ENCODE data around the gene TMC1. TPM values are rescaled to one million over a fixed set of nuclear protein-coding genes. Genes with fewer than 3 reads are reported as not detected.

Gene TMC1
- total RNA-seq, 3 donors from 2014 or later: 0.17 to 0.77 (median 0.19) TPM

DNA sequence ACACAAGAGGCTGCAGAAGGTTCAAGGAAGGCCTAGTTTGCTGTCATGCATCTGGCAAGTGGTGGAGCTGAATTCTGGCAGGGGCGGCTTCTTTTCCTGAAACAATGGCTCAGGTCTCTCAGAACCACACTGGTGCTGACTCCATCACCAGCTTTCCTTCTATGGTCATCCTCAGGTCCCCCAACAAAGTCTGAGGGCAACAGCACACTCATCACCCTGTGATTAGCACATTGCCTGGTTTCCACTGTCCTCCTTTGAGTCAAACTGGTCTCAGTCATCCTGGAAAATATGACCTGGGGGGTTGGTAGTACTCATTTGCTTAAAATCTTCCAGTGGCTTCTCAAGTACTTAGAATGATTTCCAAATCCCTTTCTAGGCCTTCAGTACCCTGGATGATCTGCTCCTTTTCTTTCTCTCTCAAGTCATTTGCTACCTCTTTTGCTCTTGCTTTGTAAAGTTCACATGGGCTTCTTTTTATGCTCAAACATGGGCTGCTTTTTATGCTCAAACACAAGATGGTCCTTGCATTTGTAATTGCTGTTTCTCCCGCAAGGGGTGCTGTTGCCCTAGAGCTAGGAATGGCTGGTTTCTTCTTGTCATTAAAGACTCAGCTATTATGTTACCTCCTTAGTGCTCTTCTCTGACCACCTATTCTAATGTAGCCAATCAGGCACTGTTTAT lies 286.5 kb downstream of the TMC1 start:
- peaks cover 6% of the 10 kb centered on the region for H3K4me1 ChIP-seq (ENCODE audit: low read depth)
- H3K4me3 ChIP-seq: no peak overlapping the region
- ATAC-seq (no peak), DNase-seq (no peak)
- no peaks in the 10 kb centered on the region for H3K36me3 ChIP-seq (ENCODE audit: low read depth)
- intact Hi-C loops (cut with DNase I, micrococcal nuclease): no loop called here
- TF ChIP-seq CTCF (IDR thresholded peaks at IDR 0.05): no peak
- H3K9me3 ChIP-seq: no peaks in the 10 kb centered on the region

DNA sequence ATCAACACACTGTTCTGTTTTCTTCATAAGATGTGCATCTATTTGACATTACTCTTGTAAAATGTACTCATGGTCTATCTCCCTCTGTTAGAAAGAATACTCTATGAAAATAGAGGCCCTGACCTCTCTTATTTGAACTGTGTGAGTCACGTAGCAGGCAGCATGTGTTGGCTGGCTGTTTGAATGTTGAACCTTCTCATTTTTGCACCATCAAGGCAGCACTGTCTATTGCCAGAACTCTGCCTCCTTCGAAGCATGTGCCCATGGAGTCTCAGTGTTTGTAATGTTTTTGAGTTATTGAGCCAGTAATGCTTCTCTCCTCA lies 287.0 kb downstream of the TMC1 start:
- DNase-seq (no peak), ATAC-seq (no peak)
- intact Hi-C loops (cut with DNase I, micrococcal nuclease): no loop called here
- no peaks in the 10 kb centered on the region for H3K36me3 ChIP-seq (ENCODE audit: low read depth)
- H3K9me3 ChIP-seq: no peaks in the 10 kb centered on the region
- no peak for TF ChIP-seq CTCF (IDR thresholded peaks at IDR 0.05)
- H3K4me1 ChIP-seq (ENCODE audit: low read depth): peaks cover 11% of the 10 kb centered on the region
- H3K4me3 ChIP-seq: no peak overlapping the region

DNA sequence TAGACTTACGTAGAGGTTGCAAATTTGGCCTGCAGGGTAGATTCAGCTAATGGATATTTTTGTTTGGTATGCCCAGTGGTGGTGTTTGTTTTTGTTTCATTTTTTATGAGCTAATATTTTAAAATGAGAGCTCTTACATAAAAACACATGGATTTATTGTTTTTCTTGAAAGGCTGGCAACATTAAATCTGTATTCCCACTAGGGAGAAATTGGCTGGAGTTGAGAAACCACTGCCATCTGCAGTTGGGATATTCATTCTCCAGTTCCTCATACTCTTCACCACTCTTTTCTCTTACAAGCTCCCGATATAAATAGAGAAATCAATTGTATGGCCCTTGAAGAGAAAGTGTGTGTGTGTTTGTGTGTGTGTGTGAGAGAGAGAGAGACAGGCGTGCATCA lies 288.2 kb downstream of the TMC1 start:
- Histone ChIP-seq H3K9me3 (no peaks in the 10 kb centered on the region), H3K36me3 (ENCODE audit: low read depth) (no peaks in the 10 kb centered on the region), H3K4me3 (no peak overlapping the region), H3K4me1 (ENCODE audit: low read depth) (peaks cover 15% of the 10 kb centered on the region)
- ATAC-seq: no peak
- no peak for TF ChIP-seq CTCF (IDR thresholded peaks at IDR 0.05)
- intact Hi-C loops (cut with DNase I, micrococcal nuclease): no loop called here
- no peak for DNase-seq

GRCh38 chr9:72812559-72813111 lies 291.2 kb downstream of the TMC1 start:
- no peak for TF ChIP-seq CTCF (IDR thresholded peaks at IDR 0.05)
- no peak overlapping the region for H3K4me3 ChIP-seq
- ATAC-seq: no peak
- peaks cover 15% of the 10 kb centered on the region for H3K4me1 ChIP-seq (ENCODE audit: low read depth)
- DNase-seq: no peak
- no peaks in the 10 kb centered on the region for H3K9me3 ChIP-seq
- no peaks in the 10 kb centered on the region for H3K36me3 ChIP-seq (ENCODE audit: low read depth)
- intact Hi-C loops (cut with DNase I, micrococcal nuclease): no loop called here

- Histone ChIP-seq H3K4me3 (no peak overlapping the region), H3K9me3 (no peaks in the 10 kb centered on the region), H3K36me3 (ENCODE audit: low read depth) (no peaks in the 10 kb centered on the region), H3K4me1 (ENCODE audit: low read depth) (peaks cover 15% of the 10 kb centered on the region)
- TF ChIP-seq CTCF (IDR thresholded peaks at IDR 0.05): no peak
- intact Hi-C loops (cut with DNase I, micrococcal nuclease): no loop called here
- ATAC-seq (no peak), DNase-seq (no peak)
Measured at GRCh38 chr9:72813544-72813943, 292.1 kb downstream of the TMC1 start.
